ENCODE results near the gene CTNS.

Gene CTNS

GRCh38 chr17:3657588-3657869 is 21.0 kb downstream of the CTNS start:
- DNase-seq (ENCODE audit: low read depth), result no peak
- no peak for TF ChIP-seq CTCF (IDR thresholded peaks at IDR 0.05; ENCODE audit: low read length, missing control alignments)
- H3K4me3 ChIP-seq (replicated peaks; ENCODE audit: low read depth, low read length), result no peak overlapping the region

GRCh38 chr17:3657874-3658783 is 21.6 kb downstream of the CTNS start:
- H3K4me3 ChIP-seq (replicated peaks; ENCODE audit: low read depth, low read length), result no peak overlapping the region
- no peak for TF ChIP-seq CTCF (IDR thresholded peaks at IDR 0.05; ENCODE audit: low read length, missing control alignments)
- no peak for DNase-seq (ENCODE audit: low read depth)

GRCh38 chr17:3658784-3659449 is 22.4 kb downstream of the CTNS start:
- H3K4me3 ChIP-seq (replicated peaks; ENCODE audit: low read depth, low read length), result no peak overlapping the region
- no peak for TF ChIP-seq CTCF (IDR thresholded peaks at IDR 0.05; ENCODE audit: low read length, missing control alignments)
- no peak for DNase-seq (ENCODE audit: low read depth)

GRCh38 chr17:3659541-3660111 is 23.1 kb downstream of the CTNS start:
- peak; percentile 87 for DNase-seq (ENCODE audit: low read depth)
- H3K4me3 ChIP-seq (replicated peaks; ENCODE audit: low read depth, low read length), result no peak overlapping the region

GRCh38 chr17:3660311-3660891 is 23.8 kb downstream of the CTNS start:
- no peak overlapping the region for H3K4me3 ChIP-seq (replicated peaks; ENCODE audit: low read depth, low read length)
- DNase-seq (ENCODE audit: low read depth), result no peak
- no peak for TF ChIP-seq CTCF (IDR thresholded peaks at IDR 0.05; ENCODE audit: low read length, missing control alignments)

More at GRCh38 chr17:3659541-3660111, 23.1 kb downstream of the CTNS start:
- peak; percentile 29 for TF ChIP-seq CTCF (IDR thresholded peaks at IDR 0.05; ENCODE audit: low read length, missing control alignments)

- no peak overlapping the region for H3K4me3 ChIP-seq (replicated peaks; ENCODE audit: low read depth, low read length)
- TF ChIP-seq CTCF (IDR thresholded peaks at IDR 0.05; ENCODE audit: low read length, missing control alignments), result no peak
- no peak for DNase-seq (ENCODE audit: low read depth)
These were observed 26.8 kb downstream of the CTNS start for GRCh38 chr17:3663102-3664011.
